ENCODE measurements around the gene NRROS.
A peak's percentile ranks its signal among the peaks of the same experiment; 100 is the strongest.

Gene NRROS

DNA sequence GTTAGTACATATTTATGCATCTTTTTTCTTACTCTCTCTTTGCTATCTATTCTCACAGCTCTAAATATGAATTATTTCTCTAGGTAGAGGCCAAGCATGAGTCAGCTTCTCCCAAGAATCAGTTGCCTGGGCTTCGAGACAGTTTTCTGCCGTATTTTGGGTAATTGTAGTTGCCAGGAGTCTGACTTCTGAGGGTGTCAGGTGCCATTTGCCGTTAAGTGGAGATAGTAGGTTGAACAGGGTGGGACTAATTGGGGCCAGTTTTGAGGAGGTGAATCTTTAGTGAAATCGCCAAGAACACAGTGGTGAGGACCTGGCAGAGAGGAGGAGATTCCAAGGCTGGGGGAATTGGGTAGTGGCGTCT lies 7.8 kb upstream of the NRROS start:
- Mint-ChIP-seq H3K27ac (peak overlapping the region; percentile 93 to 97 (median 97)), H3K4me1 (peaks cover 6% of the 10 kb centered on the region), H3K27me3 (ENCODE audit: low read depth) (peaks cover 3% of the 10 kb centered on the region), H3K9me3 (no peaks in the 10 kb centered on the region), H3K4me3 (peak overlapping the region; percentile 86 to 89 (median 87)), H3K36me3 (ENCODE audit: low read depth) (no peaks in the 10 kb centered on the region)
- TF ChIP-seq, protein P1, sequence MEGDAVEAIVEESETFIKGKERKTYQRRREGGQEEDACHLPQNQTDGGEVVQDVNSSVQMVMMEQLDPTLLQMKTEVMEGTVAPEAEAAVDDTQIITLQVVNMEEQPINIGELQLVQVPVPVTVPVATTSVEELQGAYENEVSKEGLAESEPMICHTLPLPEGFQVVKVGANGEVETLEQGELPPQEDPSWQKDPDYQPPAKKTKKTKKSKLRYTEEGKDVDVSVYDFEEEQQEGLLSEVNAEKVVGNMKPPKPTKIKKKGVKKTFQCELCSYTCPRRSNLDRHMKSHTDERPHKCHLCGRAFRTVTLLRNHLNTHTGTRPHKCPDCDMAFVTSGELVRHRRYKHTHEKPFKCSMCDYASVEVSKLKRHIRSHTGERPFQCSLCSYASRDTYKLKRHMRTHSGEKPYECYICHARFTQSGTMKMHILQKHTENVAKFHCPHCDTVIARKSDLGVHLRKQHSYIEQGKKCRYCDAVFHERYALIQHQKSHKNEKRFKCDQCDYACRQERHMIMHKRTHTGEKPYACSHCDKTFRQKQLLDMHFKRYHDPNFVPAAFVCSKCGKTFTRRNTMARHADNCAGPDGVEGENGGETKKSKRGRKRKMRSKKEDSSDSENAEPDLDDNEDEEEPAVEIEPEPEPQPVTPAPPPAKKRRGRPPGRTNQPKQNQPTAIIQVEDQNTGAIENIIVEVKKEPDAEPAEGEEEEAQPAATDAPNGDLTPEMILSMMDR (IDR thresholded peaks at IDR 0.05; ENCODE audit: unreplicated experiment in 3 of 3) = no peak

GRCh38 chr3:196632046-196632751 lies 7.3 kb upstream of the NRROS start:
- Mint-ChIP-seq H3K27me3 (ENCODE audit: low read depth) (peaks cover 4% of the 10 kb centered on the region), H3K4me3 (peak overlapping the region; percentile 86 to 89 (median 87))

GRCh38 chr3:196633555-196634151 lies 5.8 kb upstream of the NRROS start:
- TF ChIP-seq, protein P1 (IDR thresholded peaks at IDR 0.05; ENCODE audit: unreplicated experiment in 3 of 3) = no peak
- H3K36me3 Mint-ChIP-seq (ENCODE audit: low read depth) = no peaks in the 10 kb centered on the region
- no peaks in the 10 kb centered on the region for H3K9me3 Mint-ChIP-seq
- H3K27ac Mint-ChIP-seq = peak overlapping the region; percentile 44 to 91 (median 53)
- H3K4me1 Mint-ChIP-seq = peaks cover 6% of the 10 kb centered on the region
- H3K4me3 Mint-ChIP-seq = peak overlapping the region; percentile 86 to 89 (median 87)
- H3K27me3 Mint-ChIP-seq (ENCODE audit: low read depth) = peaks cover 15% of the 10 kb centered on the region

More at GRCh38 chr3:196632046-196632751, 7.3 kb upstream of the NRROS start:
- H3K27ac Mint-ChIP-seq = peak overlapping the region; percentile 93 to 97 (median 97)
- no peaks in the 10 kb centered on the region for H3K36me3 Mint-ChIP-seq (ENCODE audit: low read depth)
- TF ChIP-seq, protein P1 (IDR thresholded peaks at IDR 0.05; ENCODE audit: unreplicated experiment in 3 of 3) = peak; percentile 15 to 18 (median 17)
- no peaks in the 10 kb centered on the region for H3K9me3 Mint-ChIP-seq
- peaks cover 6% of the 10 kb centered on the region for H3K4me1 Mint-ChIP-seq

- Mint-ChIP-seq H3K27ac (peak overlapping the region in 1 of 3 experiments; percentile 44), H3K9me3 (no peaks in the 10 kb centered on the region), H3K36me3 (ENCODE audit: low read depth) (no peaks in the 10 kb centered on the region), H3K4me3 (peak overlapping the region in 2 of 3 experiments; percentile 55 to 62), H3K27me3 (ENCODE audit: low read depth) (peaks cover 21% of the 10 kb centered on the region), H3K4me1 (peaks cover 6% of the 10 kb centered on the region)
- TF ChIP-seq, protein P1 (IDR thresholded peaks at IDR 0.05; ENCODE audit: unreplicated experiment in 3 of 3) = no peak
Observed at GRCh38 chr3:196634224-196634623, 5.3 kb upstream of the NRROS start.

- Mint-ChIP-seq H3K36me3 (ENCODE audit: low read depth) (no peaks in the 10 kb centered on the region), H3K27me3 (ENCODE audit: low read depth) (peaks cover 24% of the 10 kb centered on the region), H3K4me1 (peaks cover 6% of the 10 kb centered on the region), H3K9me3 (no peaks in the 10 kb centered on the region), H3K4me3 (peak overlapping the region; percentile 28 to 46 (median 34)), H3K27ac (peak overlapping the region in 2 of 3 experiments; percentile 30 to 45)
- TF ChIP-seq, protein P1 (IDR thresholded peaks at IDR 0.05; ENCODE audit: unreplicated experiment in 3 of 3) = no peak
Observed at GRCh38 chr3:196634829-196635228, 4.7 kb upstream of the NRROS start.

Data from nephron (organoid).